ENCODE results near the gene FNDC10.

Gene FNDC10

DNA sequence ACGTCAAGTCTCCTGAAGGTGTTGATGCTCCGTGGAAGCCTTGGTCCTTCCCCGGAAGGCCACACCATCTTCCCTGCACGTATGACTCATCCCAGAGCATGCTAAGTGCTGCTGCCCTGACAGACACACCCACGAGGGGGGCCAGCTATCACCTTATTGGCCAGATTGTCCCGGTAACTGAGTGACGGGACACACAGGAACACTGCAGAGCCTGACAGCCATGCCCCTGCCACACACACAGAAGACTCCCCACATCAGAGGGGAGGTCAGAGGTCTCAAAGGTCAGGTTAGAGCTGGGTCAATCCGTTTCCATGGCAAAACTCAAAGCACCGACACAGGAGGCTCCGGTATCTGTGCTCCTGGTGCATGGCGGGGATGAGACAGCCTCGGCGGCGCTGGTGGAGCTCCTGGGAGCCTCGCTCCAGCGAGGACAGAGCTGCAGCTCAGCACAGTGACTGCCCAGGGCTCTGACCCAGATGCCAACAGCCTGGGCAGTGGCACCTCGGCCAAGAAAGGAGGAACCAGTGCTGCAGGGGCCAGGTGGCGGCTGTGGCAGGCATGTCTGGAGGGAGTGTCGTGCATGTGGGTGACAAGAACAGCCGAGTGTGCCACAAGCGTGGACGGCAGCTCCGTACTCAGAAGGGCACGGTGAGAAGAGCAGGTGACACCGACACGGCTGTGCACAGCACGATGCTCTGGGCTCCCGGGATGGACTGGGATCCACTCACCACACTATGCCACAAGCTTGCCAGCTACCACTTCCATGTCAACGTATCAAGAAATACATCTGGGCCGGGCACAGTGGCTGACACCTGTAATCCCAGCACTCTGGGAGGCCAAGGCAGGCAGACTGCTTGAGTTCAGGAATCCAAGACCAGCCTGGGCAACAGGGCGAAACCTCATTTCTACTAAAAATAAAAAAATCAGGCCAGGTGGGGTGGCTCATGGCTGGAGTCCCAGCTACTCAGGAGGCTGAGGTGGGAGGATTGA, 44.7 kb downstream of the FNDC10 start:
- Histone ChIP-seq H3K4me3 (no peak overlapping the region), H3K36me3 (replicated peaks) (peaks cover 2% of the 10 kb centered on the region), H3K9me3 (no peaks in the 10 kb centered on the region), H3K4me1 (no peaks in the 10 kb centered on the region), H3K27me3 (ENCODE audit: low read depth) (no peaks in the 10 kb centered on the region)
- in situ Hi-C loops (cut with MboI; ENCODE audit: low sequenced_read_pairs), result no loop called here
- DNase-seq (ENCODE audit: low spot score in 2 of 2), result no peak

- no peak for DNase-seq (ENCODE audit: low spot score in 2 of 2)
Observed at GRCh38 chr1:1554550-1554925, 45.4 kb downstream of the FNDC10 start.

GRCh38 chr1:1553821-1554494, 46.0 kb downstream of the FNDC10 start:
- in situ Hi-C loops (cut with MboI; ENCODE audit: low sequenced_read_pairs), result no loop called here
- Histone ChIP-seq H3K4me1 (no peaks in the 10 kb centered on the region), H3K36me3 (replicated peaks) (peaks cover under 1% of the 10 kb centered on the region; the same call in 1 of the 2 replicates), H3K4me3 (no peak overlapping the region), H3K9me3 (no peaks in the 10 kb centered on the region), H3K27me3 (ENCODE audit: low read depth) (no peaks in the 10 kb centered on the region)
- DNase-seq (ENCODE audit: low spot score in 2 of 2), result no peak

More at GRCh38 chr1:1554550-1554925, 45.4 kb downstream of the FNDC10 start:
- H3K27me3 ChIP-seq (ENCODE audit: low read depth), result no peaks in the 10 kb centered on the region
- no peak overlapping the region for H3K4me3 ChIP-seq
- H3K9me3 ChIP-seq, result no peaks in the 10 kb centered on the region
- H3K4me1 ChIP-seq, result no peaks in the 10 kb centered on the region
- H3K36me3 ChIP-seq (replicated peaks), result no peaks in the 10 kb centered on the region; the same call in 1 of the 2 replicates
- in situ Hi-C loops (cut with MboI; ENCODE audit: low sequenced_read_pairs), result no loop called here

DNA sequence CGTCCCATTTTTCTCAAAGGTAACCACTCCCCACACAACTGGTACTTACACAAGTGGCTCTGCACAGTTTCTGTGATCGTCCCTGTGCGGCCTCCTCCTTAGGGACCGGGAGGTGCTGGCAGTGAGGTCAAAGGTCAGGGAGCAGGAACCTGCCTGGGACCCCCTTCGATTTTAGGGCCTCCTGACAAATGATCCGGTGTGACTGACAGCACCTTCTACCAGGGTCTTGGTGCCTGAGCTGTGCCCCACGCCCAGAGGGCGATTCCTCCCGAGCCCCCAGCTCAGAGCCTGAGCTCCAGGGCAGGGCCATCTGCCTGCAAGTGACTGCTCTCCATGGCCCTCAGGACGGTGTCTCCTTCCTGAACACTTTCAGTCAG, 47.7 kb downstream of the FNDC10 start:
- no peak for DNase-seq (ENCODE audit: low spot score in 2 of 2)
- Histone ChIP-seq H3K27me3 (ENCODE audit: low read depth) (no peaks in the 10 kb centered on the region), H3K4me3 (no peak overlapping the region), H3K36me3 (replicated peaks) (peaks cover 3% of the 10 kb centered on the region), H3K4me1 (no peaks in the 10 kb centered on the region), H3K9me3 (no peaks in the 10 kb centered on the region)
- in situ Hi-C loops (cut with MboI; ENCODE audit: low sequenced_read_pairs), result no loop called here

GRCh38 chr1:1551524-1552262, 48.2 kb downstream of the FNDC10 start:
- no peaks in the 10 kb centered on the region for H3K9me3 ChIP-seq
- H3K36me3 ChIP-seq (replicated peaks), result peaks cover 3% of the 10 kb centered on the region
- in situ Hi-C loops (cut with MboI; ENCODE audit: low sequenced_read_pairs), result no loop called here
- H3K4me3 ChIP-seq, result no peak overlapping the region
- H3K27me3 ChIP-seq (ENCODE audit: low read depth), result no peaks in the 10 kb centered on the region
- no peaks in the 10 kb centered on the region for H3K4me1 ChIP-seq
- no peak for DNase-seq (ENCODE audit: low spot score in 2 of 2)

GRCh38 chr1:1550591-1551432, 49.1 kb downstream of the FNDC10 start:
- peak in 1 of 2 experiments; percentile 37 for DNase-seq (ENCODE audit: low spot score in 2 of 2)
- in situ Hi-C loops (cut with MboI; ENCODE audit: low sequenced_read_pairs), result no loop called here

DNA sequence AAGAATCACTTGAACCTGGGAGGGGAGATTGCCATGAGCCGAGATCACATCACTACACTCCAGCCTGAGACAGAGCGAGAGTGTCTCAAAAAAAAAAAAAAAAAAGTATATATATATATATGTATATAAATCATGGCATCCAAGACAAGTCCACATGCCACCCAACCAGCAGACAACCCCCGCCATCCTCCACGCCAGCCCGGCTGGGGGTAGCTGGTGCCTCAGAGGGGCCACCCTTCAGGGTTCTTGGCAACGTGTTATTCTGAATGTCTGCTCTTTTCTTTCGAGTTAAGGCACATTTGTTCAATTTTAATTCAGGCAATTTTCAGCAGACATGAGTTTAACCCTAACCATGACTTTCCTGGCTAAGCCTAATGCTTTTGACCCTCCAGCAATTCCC, 49.8 kb downstream of the FNDC10 start:
- H3K9me3 ChIP-seq, result no peaks in the 10 kb centered on the region
- in situ Hi-C loops (cut with MboI; ENCODE audit: low sequenced_read_pairs), result no loop called here

More at GRCh38 chr1:1550591-1551432, 49.1 kb downstream of the FNDC10 start:
- no peaks in the 10 kb centered on the region for H3K27me3 ChIP-seq (ENCODE audit: low read depth)
- peaks cover 4% of the 10 kb centered on the region for H3K36me3 ChIP-seq (replicated peaks)
- no peaks in the 10 kb centered on the region for H3K4me1 ChIP-seq
- H3K9me3 ChIP-seq, result no peaks in the 10 kb centered on the region
- no peak overlapping the region for H3K4me3 ChIP-seq

GRCh38 chr1:1548591-1548990, 51.3 kb downstream of the FNDC10 start:
- H3K36me3 ChIP-seq (replicated peaks), result peaks cover 6% of the 10 kb centered on the region
- no peak overlapping the region for H3K4me3 ChIP-seq
- in situ Hi-C loops (cut with MboI; ENCODE audit: low sequenced_read_pairs), result no loop called here
- H3K9me3 ChIP-seq, result no peaks in the 10 kb centered on the region
- H3K4me1 ChIP-seq, result no peaks in the 10 kb centered on the region
- H3K27me3 ChIP-seq (ENCODE audit: low read depth), result no peaks in the 10 kb centered on the region
- DNase-seq (ENCODE audit: low spot score in 2 of 2), result no peak

More for the DNA sequence above, 49.8 kb downstream of the FNDC10 start:
- Histone ChIP-seq H3K27me3 (ENCODE audit: low read depth) (no peaks in the 10 kb centered on the region), H3K4me3 (no peak overlapping the region), H3K4me1 (no peaks in the 10 kb centered on the region), H3K36me3 (replicated peaks) (peaks cover 6% of the 10 kb centered on the region)
- DNase-seq (ENCODE audit: low spot score in 2 of 2), result no peak

Measured in HAP-1 (cell line).